Measurements from ENCODE around the gene FADS3. TPM values are rescaled to one million over a fixed set of nuclear protein-coding genes. Genes with fewer than 3 reads are reported as not detected.

The FADS3 gene
- total RNA-seq, 4 donors from 2014 or later, result 135 to 327 (median 205) TPM

DNA sequence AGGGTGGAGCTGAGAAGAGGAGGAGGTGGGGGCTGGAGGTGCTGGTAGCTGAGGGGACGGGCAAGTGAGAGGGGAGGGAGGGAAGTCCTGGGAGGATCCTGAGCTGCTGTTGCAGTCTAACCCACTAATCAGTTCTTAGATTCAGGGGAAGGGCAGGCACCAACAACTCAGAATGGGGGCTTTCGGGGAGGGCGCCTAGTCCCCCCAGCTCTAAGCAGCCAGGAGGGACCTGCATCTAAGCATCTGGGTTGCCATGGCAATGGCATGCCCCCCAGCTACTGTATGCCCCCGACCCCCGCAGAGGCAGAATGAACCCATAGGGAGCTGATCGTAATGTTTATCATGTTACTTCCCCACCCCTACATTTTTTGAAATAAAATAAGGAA lies 24.4 kb downstream of the FADS3 start:
- Histone ChIP-seq H3K4me1 (peaks cover 0 to 38% (median 10%) of the 10 kb centered on the region in 4 donors), H3K9me3 (no peaks in the 10 kb centered on the region), H3K27ac (peak overlapping the region in 1 of 4 donors; percentile 52), H3K36me3 (peaks cover 0 to 54% (median 0%) of the 10 kb centered on the region in 3 donors), H3K4me3 (no peak overlapping the region), H3K27me3 (no peaks in the 10 kb centered on the region)
- DNase-seq (ENCODE audit: low spot score in 2 of 2), result no peak
- TF ChIP-seq POLR2A (IDR thresholded peaks at IDR 0.05), result no peak
- no peak for TF ChIP-seq EP300 (IDR thresholded peaks at IDR 0.05)
- WGBS, 2 donors, result 78 to 91% methylated on average over 6 of the region's 6 CpGs

- H3K36me3 ChIP-seq, result peaks cover 0 to 59% (median 0%) of the 10 kb centered on the region in 3 donors
- no peaks in the 10 kb centered on the region for H3K9me3 ChIP-seq
- DNase-seq (ENCODE audit: low spot score in 2 of 2), result no peak
- TF ChIP-seq CTCF (IDR thresholded peaks at IDR 0.05) (no peak), POLR2A (IDR thresholded peaks at IDR 0.05) (no peak), EP300 (IDR thresholded peaks at IDR 0.05) (no peak)
- no peak overlapping the region for H3K4me3 ChIP-seq
- peak overlapping the region in 2 of 4 donors; percentile 52 to 69 for H3K27ac ChIP-seq
- peaks cover 0 to 33% (median 5%) of the 10 kb centered on the region in 4 donors for H3K4me1 ChIP-seq
- no peaks in the 10 kb centered on the region for H3K27me3 ChIP-seq
- 55 to 58% methylated on average over 17 to 18 of the region's 18 CpGs for WGBS, 2 donors
Measured at GRCh38 chr11:61866231-61866957, 25.0 kb downstream of the FADS3 start.

DNA sequence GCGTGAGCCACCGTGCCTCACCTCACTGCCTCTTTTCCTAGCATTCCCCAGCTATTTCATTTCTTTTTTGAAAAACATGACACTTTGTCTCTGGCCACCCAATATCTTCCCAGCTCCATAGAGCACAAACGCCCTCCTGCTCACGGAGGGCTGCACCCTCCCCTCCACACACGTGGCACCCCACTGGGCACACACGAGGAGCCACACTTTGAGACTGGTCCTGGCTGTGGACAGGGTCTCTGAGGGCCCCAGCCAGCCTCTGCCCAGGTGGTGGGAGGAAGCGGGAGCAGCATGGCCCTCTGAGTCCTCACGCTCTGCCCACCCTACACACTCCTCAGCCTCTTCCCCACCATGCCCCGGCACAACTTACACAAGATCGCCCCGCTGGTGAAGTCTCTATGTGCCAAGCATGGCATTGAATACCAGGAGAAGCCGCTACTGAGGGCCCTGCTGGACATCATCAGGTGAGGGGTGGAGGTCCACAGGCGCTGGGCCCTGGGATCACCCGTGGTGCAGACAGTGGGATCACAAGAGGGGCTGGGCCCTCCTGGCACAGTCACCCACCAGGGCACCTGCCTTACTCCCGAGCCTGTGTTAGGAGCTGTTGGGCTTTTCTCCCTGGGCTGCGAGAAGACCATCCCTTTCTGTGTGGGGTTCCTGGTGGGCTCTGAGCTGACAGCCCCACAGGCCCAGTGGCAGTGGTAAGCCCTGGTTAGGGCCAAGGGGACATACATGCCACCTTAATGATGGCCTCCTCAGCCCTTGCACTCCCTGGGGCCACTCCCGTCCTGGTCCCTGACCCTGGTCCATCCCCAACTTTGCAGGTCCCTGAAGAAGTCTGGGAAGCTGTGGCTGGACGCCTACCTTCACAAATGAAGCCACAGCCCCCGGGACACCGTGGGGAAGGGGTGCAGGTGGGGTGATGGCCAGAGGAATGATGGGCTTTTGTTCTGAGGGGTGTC lies 26.2 kb downstream of the FADS3 start:
- Histone ChIP-seq H3K36me3 (peaks cover 0 to 71% (median 0%) of the 10 kb centered on the region in 3 donors), H3K4me1 (peaks cover 0 to 24% (median 0%) of the 10 kb centered on the region in 4 donors), H3K4me3 (no peak overlapping the region), H3K27me3 (no peaks in the 10 kb centered on the region), H3K9me3 (no peaks in the 10 kb centered on the region), H3K27ac (no peak overlapping the region)
- TF ChIP-seq EP300 (IDR thresholded peaks at IDR 0.05) (no peak), CTCF (IDR thresholded peaks at IDR 0.05) (no peak), POLR2A (IDR thresholded peaks at IDR 0.05) (no peak)
- no peak for DNase-seq (ENCODE audit: low spot score in 2 of 2)
- 91 to 94% methylated on average over 19 to 20 of the region's 20 CpGs for WGBS, 2 donors

DNA sequence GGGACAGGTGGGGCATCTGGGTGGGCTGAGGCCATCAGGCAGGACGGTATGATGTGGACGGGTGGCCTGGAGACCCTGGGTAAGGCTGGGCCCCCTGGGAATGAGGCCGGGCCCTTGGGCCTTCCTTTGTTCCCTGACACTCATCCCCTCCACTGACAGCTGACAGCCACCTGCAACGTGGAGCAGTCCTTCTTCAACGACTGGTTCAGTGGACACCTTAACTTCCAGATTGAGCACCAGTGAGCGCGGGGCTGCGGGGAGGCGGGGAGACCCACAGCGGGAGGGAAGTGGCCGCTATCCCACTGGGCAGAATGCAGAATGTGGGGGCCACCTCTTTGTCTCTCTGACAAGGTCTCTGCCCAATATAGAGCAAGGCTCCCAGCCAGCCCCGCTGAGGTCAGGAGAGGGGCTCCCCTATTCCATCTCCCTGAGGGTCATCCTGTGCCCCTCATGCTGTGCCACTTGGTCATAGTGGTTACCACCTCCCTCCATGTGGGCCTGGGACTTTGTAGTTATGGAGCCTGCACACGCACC lies 27.7 kb downstream of the FADS3 start:
- no peak overlapping the region for H3K27ac ChIP-seq
- DNase-seq (ENCODE audit: low spot score in 2 of 2), result no peak
- H3K4me3 ChIP-seq, result no peak overlapping the region
- WGBS, 2 donors, result 91% methylated on average over 13 of the region's 13 CpGs
- TF ChIP-seq EP300 (IDR thresholded peaks at IDR 0.05), result no peak
- TF ChIP-seq POLR2A (IDR thresholded peaks at IDR 0.05), result no peak
- no peak for TF ChIP-seq CTCF (IDR thresholded peaks at IDR 0.05)
- H3K36me3 ChIP-seq, result peaks cover 0 to 86% (median 0%) of the 10 kb centered on the region in 3 donors
- H3K4me1 ChIP-seq, result peaks cover 0 to 10% (median 0%) of the 10 kb centered on the region in 4 donors
- no peaks in the 10 kb centered on the region for H3K9me3 ChIP-seq
- no peaks in the 10 kb centered on the region for H3K27me3 ChIP-seq

DNA sequence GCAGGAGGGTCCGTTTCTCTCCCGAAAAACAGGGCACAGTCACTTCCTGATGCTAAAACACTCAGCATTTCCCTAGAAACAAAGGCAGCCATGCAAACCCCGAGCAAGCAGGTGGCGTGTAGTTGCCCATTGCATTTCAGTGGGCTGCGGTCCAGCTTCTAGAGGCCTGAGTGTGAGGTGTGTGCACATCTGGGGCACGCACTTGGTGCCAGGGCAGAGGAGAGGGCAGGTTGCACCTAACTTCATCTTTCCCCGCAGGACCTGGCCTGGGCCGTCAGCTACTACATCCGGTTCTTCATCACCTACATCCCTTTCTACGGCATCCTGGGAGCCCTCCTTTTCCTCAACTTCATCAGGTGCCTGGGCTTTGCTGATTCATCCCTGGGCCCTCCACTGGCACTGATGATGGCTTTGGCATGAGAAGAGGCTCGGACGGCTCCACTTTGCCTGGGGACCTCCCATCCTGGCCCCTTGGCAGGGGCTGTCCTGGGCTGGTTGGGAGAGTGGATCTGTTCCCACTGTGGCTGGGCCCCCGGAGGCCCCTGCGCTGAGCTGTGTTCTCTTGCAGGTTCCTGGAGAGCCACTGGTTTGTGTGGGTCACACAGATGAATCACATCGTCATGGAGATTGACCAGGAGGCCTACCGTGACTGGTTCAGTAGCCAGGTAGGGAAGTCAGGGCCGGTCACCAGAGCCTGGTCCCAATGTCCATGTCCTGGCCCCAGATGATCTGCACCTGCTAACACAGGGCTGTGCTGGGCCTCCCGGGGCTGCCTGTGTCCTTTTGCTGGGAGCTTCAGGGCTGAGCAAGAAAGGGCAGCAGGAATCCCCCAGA lies 28.4 kb downstream of the FADS3 start:
- Histone ChIP-seq H3K36me3 (peaks cover 0 to 93% (median 0%) of the 10 kb centered on the region in 3 donors), H3K4me1 (peaks cover 0 to 10% (median 0%) of the 10 kb centered on the region in 4 donors), H3K27ac (no peak overlapping the region), H3K27me3 (no peaks in the 10 kb centered on the region), H3K4me3 (no peak overlapping the region), H3K9me3 (no peaks in the 10 kb centered on the region)
- no peak for DNase-seq (ENCODE audit: low spot score in 2 of 2)
- WGBS, 2 donors, result 92% methylated on average over 14 to 16 of the region's 18 CpGs
- no peak for TF ChIP-seq POLR2A (IDR thresholded peaks at IDR 0.05)
- no peak for TF ChIP-seq CTCF (IDR thresholded peaks at IDR 0.05)
- no peak for TF ChIP-seq EP300 (IDR thresholded peaks at IDR 0.05)

All from tibial nerve (tissue), 4 donors.